GM21526 (cell line): Measurements from ENCODE around the gene SLC6A6.

Experiments
- ATAC-seq: cut with Tn5 transposase; IDR thresholded peaks from one replicate; pipeline ENCODE4 v1.9.1; 2021; ENCODE audit warnings: moderate library complexity; ENCODE audit not compliant: unreplicated experiment, low FRiP score

The SLC6A6 gene

GRCh38 chr3:14371573-14372474 is 30.6 kb upstream of the SLC6A6 start:
- ATAC-seq = no peak

- no peak for ATAC-seq
These were observed 29.8 kb upstream of the SLC6A6 start for GRCh38 chr3:14372587-14372986.

- ATAC-seq = no peak
These were observed 28.5 kb upstream of the SLC6A6 start for GRCh38 chr3:14373753-14374376.

- ATAC-seq = no peak
These were observed 27.9 kb upstream of the SLC6A6 start for GRCh38 chr3:14374444-14374883.

GRCh38 chr3:14375192-14375591 is 27.2 kb upstream of the SLC6A6 start:
- ATAC-seq = no peak

GRCh38 chr3:14376348-14377043 is 25.9 kb upstream of the SLC6A6 start:
- no peak for ATAC-seq

- no peak for ATAC-seq
These were observed 25.2 kb upstream of the SLC6A6 start for GRCh38 chr3:14377044-14377837.

GRCh38 chr3:14377838-14378169 is 24.6 kb upstream of the SLC6A6 start:
- ATAC-seq = no peak

- ATAC-seq = no peak
These were observed 24.0 kb upstream of the SLC6A6 start for GRCh38 chr3:14378415-14378814.

- no peak for ATAC-seq
These were observed 22.6 kb upstream of the SLC6A6 start for GRCh38 chr3:14379843-14380242.

GRCh38 chr3:14386254-14386653 is 16.2 kb upstream of the SLC6A6 start:
- ATAC-seq = no peak

GRCh38 chr3:14388201-14388600 is 14.2 kb upstream of the SLC6A6 start:
- ATAC-seq = no peak

GRCh38 chr3:14389166-14389606 is 13.2 kb upstream of the SLC6A6 start:
- no peak for ATAC-seq

- no peak for ATAC-seq
These were observed 12.7 kb upstream of the SLC6A6 start for GRCh38 chr3:14389716-14390115.

GRCh38 chr3:14391033-14391432 is 11.4 kb upstream of the SLC6A6 start:
- ATAC-seq = no peak

- no peak for ATAC-seq
These were observed 10.2 kb upstream of the SLC6A6 start for GRCh38 chr3:14392231-14392630.

- no peak for ATAC-seq
These were observed 9.5 kb upstream of the SLC6A6 start for GRCh38 chr3:14392803-14393319.

- ATAC-seq = no peak
These were observed 8.8 kb upstream of the SLC6A6 start for GRCh38 chr3:14393440-14394106.

GRCh38 chr3:14396031-14396692 is 6.2 kb upstream of the SLC6A6 start:
- ATAC-seq = no peak
